HL-60 (cell line): ENCODE data around the gene PNMA1.

Experiments
- CTCF ChIP-seq: IDR thresholded peaks from one replicate; pipeline ENCODE4 v1.5.1; 2011; ENCODE audit warnings: low read length, control low read depth, inconsistent platforms; ENCODE audit not compliant: insufficient read depth
- POLR2AphosphoS5 ChIP-seq: IDR thresholded peaks from 2 replicates; pipeline ENCODE4 v1.6.1; 2012; ENCODE audit warnings: low read depth
- REST ChIP-seq: IDR thresholded peaks from 2 replicates; pipeline ENCODE4 v1.6.1; 2012; ENCODE audit warnings: low read depth; ENCODE audit not compliant: insufficient replicate concordance
- SPI1 ChIP-seq: IDR thresholded peaks from 2 replicates; pipeline ENCODE4 v1.6.1; 2012; ENCODE audit warnings: low read depth, mild to moderate bottlenecking, borderline replicate concordance

DNA sequence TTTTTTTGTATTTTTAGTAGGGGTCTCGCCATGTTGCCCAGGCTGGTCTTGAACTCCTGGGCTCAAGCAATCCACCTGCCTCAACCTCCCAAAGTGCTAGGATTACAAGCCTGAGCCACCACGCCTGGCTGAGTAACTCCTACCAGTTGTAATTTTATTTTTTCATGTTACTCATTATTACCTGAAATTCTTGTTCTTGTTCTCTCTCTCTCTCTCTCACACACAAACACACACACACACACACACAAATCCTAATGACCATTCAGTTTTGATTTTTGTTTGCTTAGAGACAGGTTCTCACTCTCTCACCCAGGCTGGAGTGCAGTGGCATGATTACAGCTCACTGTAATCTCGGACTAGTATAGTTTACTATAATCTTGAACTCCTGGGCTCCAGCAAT lies 39.2 kb downstream of the PNMA1 start:
- TF ChIP-seq CTCF (no peak), SPI1 (no peak), POLR2AphosphoS5 (no peak), REST (no peak)
